GM20000 (cell line): ENCODE results near the gene SPINK5.

ENCODE experiments used
- DNase-seq: peaks from one replicate; pipeline ENCODE4 v3.0.0; 2012; ENCODE audit warnings: low spot score
- TF ChIP-seq, protein P1 (sequence below): IDR thresholded peaks from 2 replicates; pipeline ENCODE4 v1.5.1; 2012; ENCODE audit warnings: mild to moderate bottlenecking, control low read depth; ENCODE audit errors: extremely low read depth, missing control alignments

SPINK5 gene

DNA sequence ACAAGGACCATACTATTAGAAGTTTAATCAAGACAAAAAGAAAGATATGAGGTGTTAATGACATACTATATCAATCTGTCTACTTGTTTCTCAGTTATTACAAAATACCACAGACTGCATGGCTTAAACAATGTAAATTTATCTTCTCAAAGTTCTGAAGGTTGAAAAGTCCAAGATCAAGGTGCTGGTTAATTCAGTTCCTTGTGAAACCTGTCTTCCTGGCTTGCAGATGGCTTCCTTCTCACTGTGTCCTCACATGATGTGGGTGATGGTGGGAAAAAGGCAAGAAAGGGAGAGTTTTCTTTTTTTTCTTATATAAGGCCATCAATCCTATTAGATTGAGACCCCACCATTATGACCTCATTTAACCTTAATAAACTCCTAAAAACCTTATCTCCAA lies 89.0 kb downstream of the SPINK5 start:
- TF ChIP-seq, protein P1, sequence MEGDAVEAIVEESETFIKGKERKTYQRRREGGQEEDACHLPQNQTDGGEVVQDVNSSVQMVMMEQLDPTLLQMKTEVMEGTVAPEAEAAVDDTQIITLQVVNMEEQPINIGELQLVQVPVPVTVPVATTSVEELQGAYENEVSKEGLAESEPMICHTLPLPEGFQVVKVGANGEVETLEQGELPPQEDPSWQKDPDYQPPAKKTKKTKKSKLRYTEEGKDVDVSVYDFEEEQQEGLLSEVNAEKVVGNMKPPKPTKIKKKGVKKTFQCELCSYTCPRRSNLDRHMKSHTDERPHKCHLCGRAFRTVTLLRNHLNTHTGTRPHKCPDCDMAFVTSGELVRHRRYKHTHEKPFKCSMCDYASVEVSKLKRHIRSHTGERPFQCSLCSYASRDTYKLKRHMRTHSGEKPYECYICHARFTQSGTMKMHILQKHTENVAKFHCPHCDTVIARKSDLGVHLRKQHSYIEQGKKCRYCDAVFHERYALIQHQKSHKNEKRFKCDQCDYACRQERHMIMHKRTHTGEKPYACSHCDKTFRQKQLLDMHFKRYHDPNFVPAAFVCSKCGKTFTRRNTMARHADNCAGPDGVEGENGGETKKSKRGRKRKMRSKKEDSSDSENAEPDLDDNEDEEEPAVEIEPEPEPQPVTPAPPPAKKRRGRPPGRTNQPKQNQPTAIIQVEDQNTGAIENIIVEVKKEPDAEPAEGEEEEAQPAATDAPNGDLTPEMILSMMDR = no peak
- DNase-seq = no peak

DNA sequence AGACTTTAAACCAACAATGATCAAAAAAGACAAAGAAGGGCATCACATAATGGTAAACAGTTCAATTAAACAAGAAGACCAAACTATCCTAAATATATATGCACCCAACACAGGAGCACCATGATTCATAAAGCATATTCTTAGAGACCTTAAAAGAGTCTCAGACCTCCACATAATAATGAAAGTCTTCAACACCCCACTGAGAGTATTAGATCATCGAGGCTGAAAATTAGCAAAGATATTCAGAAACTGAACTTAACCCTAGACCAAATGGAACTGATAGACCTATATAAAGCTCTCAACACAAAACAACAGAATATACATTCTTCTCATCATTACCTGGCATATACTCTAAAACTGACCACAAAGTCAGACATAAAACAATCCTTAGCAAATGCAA lies 92.8 kb downstream of the SPINK5 start:
- DNase-seq = no peak
- TF ChIP-seq, protein P1 = no peak

DNA sequence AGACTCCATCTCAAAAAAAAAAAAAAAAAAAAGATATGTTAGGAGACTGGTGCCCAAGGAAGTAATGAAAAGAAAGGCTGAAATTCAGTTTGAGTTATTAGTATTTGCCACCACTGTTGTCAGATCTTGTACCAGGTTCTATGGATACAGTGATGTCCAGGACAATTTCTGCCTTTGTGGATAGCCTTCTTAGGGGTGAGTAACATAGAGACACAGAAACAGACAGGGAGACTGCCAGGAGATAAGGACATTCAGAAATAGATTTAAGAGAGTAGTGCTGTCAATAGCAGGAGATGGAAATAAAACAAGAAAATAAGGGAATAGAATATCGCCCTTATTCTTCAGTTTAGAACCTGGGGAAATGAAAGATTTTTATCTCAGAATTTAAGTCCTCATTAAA lies 98.3 kb downstream of the SPINK5 start:
- DNase-seq = no peak
- TF ChIP-seq, protein P1 = no peak

DNA sequence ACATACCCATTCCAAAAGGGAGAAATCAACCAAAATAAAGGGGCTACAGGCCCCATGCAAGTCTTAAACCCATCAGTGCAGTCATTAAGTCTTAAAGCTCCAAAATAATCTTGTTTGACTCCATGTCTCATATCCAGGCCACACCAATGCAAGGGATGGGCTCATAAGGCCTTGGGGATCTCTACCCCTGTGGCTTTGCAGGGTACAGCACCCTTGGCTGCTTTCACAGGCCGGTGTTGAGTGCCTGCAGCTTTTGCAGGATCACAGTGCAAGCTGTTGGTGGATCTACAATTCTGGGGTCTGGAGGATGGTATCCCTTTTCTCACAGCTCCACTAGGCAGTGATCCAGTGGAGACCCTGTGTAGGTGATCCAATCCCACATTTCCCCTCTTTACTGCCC lies 99.6 kb downstream of the SPINK5 start:
- DNase-seq = no peak
- TF ChIP-seq, protein P1 = no peak

DNA sequence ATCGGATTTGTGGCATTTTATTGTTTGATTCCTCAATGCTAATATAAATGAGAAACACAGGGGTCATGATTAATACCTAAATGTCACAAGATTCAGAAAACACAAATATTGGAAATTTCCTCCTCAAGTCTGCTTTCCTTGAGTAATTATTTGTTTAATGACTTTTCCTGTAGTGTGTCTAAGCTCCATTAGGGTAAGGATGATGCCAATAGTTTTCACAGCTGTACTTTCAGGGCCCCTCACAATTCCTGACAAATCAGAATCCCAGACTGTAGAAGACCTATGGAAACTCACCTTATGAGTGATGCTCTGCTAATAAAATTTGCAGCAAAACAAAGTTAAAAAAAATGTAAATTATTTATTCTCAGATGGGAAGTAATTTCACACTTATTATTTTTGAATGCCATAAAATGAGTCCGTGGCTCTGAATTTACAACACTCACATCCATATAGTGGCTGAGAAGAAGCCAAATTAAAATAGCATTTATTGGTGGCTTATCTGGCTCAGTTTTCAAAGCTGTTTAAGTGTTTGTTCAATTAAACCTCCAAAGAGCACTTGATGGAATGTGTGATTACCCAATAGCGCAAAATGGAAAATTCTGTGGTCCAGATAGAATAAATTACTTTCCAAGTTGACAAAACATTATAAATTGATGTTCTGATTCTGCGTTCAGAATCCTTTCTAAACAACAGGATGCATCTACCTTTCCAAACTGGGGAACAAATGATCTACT lies 102.9 kb downstream of the SPINK5 start:
- no peak for DNase-seq
- TF ChIP-seq, protein P1 = no peak

DNA sequence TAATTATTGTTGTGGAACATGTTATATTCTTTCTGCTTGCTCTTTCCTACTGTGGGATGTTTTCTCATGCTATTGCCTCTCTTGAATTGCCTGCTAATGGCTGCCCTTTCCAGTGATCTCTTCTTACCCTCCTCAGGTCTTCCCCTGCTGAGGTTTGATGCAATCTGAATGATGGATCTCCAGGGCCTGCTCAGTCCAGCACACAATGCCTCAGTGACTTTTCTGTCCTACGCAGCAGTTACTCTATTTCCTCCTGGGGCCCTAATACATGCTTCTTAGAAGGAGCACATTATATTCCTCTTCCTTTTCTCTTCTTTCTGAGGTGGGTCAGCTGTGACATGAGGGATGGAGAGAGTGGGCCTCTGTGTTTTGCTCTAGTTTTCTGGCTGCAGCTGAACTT lies 104.5 kb downstream of the SPINK5 start, which contains the start of gene SPINK14:
TSS of gene SPINK14 (plus strand) at position 301 of the 400 bp plus-strand sequence. CDS start 1,187 bp downstream, outside the sequence.
- no peak for DNase-seq
- TF ChIP-seq, protein P1 = no peak

DNA sequence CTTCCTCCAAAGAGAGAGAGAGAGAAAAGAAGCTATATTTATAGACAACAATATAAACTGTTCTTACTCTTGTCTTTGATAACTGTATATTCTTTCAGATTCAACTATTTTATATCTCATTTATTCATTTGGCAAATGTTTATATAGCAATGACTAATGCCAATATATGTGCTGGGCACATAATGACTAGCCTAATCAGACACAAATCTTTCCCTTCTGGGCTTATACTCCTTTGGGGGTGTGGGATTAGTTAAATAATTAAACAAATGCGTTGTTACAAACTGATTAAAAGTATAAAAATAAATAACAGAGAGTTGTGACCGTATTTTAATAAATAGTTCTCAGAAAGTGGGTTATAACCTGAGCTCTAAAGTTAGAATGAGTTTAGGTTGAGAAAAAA lies 108.6 kb downstream of the SPINK5 start:
- DNase-seq = no peak
- TF ChIP-seq, protein P1 = no peak
